ENCODE results near the gene TANC1. TPM values are rescaled to one million over a fixed set of nuclear protein-coding genes. Genes with fewer than 3 reads are reported as not detected.

TANC1 gene
- total and polyA plus RNA-seq, 7 experiments from 2014 or later, result 0.13 to 0.39 (median 0.22) TPM; not detected in 1

DNA sequence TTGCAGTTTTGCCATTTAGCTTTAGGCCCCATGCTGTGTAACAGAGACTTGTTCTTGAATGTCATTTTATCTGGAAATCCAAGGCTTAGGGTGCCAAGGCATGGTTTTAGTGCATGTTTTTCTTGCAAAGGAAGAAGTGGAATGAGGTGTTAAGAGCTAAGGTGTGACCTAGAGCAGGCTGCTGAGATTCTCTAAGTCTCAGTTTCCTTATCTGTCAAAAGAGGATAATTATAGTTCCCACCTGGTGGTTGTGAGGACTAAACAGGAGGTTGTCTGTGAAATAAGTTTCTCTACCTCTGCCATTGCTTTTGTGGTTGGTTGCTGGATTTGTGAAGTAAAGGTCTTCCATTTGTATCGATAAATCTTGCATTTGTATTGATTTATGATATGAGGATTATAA, 82.0 kb downstream of the TANC1 start:
- intact Hi-C loops (cut with micrococcal nuclease), result no loop called here
- CTCF ChIA-PET, result interaction anchor here (0.6 to 0.9 kb wide), 2 partner anchors 19 to 68 kb away, joined by 4 read pairs; no protein-coding TSS in a partner anchor
- Mint-ChIP-seq H3K36me3 (no peaks in the 10 kb centered on the region), H3K27me3 (peaks cover 0 to 5% (median 0%) of the 10 kb centered on the region in 5 donors), H3K4me1 (no peaks in the 10 kb centered on the region), H3K4me3 (no peak overlapping the region), H3K27ac (no peak overlapping the region), H3K9me3 (no peaks in the 10 kb centered on the region)
- no peak for ATAC-seq
- no peak overlapping the region for H3K27ac ChIP-seq (ENCODE audit: low read depth, low read length)
- no peak overlapping the region for H3K4me3 ChIP-seq (ENCODE audit: low read length)
- no peaks in the 10 kb centered on the region for H3K27me3 ChIP-seq (ENCODE audit: control insufficient read depth in 2 of 2, insufficient read depth in 2 of 2, low read length in 2 of 2)
- POLR2A ChIA-PET, result no interaction called here
- H3K4me1 ChIP-seq (ENCODE audit: control insufficient read depth in 2 of 2, insufficient read depth in 2 of 2, low read length in 2 of 2), result no peaks in the 10 kb centered on the region
- no peaks in the 10 kb centered on the region for H3K36me3 ChIP-seq (ENCODE audit: control insufficient read depth in 2 of 3, insufficient read depth in 3 of 3, low read length in 3 of 3)
- DNase-seq, result no peak
- H3K9me3 ChIP-seq (ENCODE audit: control insufficient read depth in 2 of 3, low read length in 3 of 3), result no peaks in the 10 kb centered on the region

- POLR2A ChIA-PET, result interaction anchor here (0.8 kb wide), 1 partner anchor 30 kb away, joined by 3 read pairs; no protein-coding TSS in a partner anchor
- CTCF ChIA-PET, result interaction anchor here (0.9 kb wide), 1 partner anchor 68 kb away, joined by 4 read pairs; no protein-coding TSS in a partner anchor
- no peaks in the 10 kb centered on the region for H3K4me1 ChIP-seq (ENCODE audit: control insufficient read depth in 2 of 2, insufficient read depth in 2 of 2, low read length in 2 of 2)
- Mint-ChIP-seq H3K4me3 (no peak overlapping the region), H3K4me1 (no peaks in the 10 kb centered on the region), H3K36me3 (no peaks in the 10 kb centered on the region), H3K27ac (no peak overlapping the region), H3K27me3 (peaks cover 0 to 5% (median 0%) of the 10 kb centered on the region in 5 donors), H3K9me3 (no peaks in the 10 kb centered on the region)
- no peak overlapping the region for H3K4me3 ChIP-seq (ENCODE audit: low read length)
- DNase-seq, result no peak
- H3K27me3 ChIP-seq (ENCODE audit: control insufficient read depth in 2 of 2, insufficient read depth in 2 of 2, low read length in 2 of 2), result no peaks in the 10 kb centered on the region
- no peaks in the 10 kb centered on the region for H3K36me3 ChIP-seq (ENCODE audit: control insufficient read depth in 2 of 3, insufficient read depth in 3 of 3, low read length in 3 of 3)
- H3K27ac ChIP-seq (ENCODE audit: low read depth, low read length), result no peak overlapping the region
- intact Hi-C loops (cut with micrococcal nuclease), result no loop called here
- no peaks in the 10 kb centered on the region for H3K9me3 ChIP-seq (ENCODE audit: control insufficient read depth in 2 of 3, low read length in 3 of 3)
- no peak for ATAC-seq
Observed at GRCh38 chr2:159051133-159051532, 82.7 kb downstream of the TANC1 start.

- ChIA-PET POLR2A (interaction anchor here (0.8 kb wide), 1 partner anchor 29 kb away, joined by 3 read pairs; no protein-coding TSS in a partner anchor), CTCF (no interaction called here)
- no peaks in the 10 kb centered on the region for H3K4me1 ChIP-seq (ENCODE audit: control insufficient read depth in 2 of 2, insufficient read depth in 2 of 2, low read length in 2 of 2)
- ATAC-seq (no peak), DNase-seq (no peak)
- Mint-ChIP-seq H3K36me3 (no peaks in the 10 kb centered on the region), H3K27me3 (peaks cover 0 to 4% (median 0%) of the 10 kb centered on the region in 5 donors), H3K27ac (no peak overlapping the region), H3K4me3 (no peak overlapping the region), H3K4me1 (no peaks in the 10 kb centered on the region), H3K9me3 (no peaks in the 10 kb centered on the region)
- H3K36me3 ChIP-seq (ENCODE audit: control insufficient read depth in 2 of 3, insufficient read depth in 3 of 3, low read length in 3 of 3), result no peaks in the 10 kb centered on the region
- intact Hi-C loops (cut with micrococcal nuclease), result no loop called here
- H3K27me3 ChIP-seq (ENCODE audit: control insufficient read depth in 2 of 2, insufficient read depth in 2 of 2, low read length in 2 of 2), result no peaks in the 10 kb centered on the region
- no peak overlapping the region for H3K4me3 ChIP-seq (ENCODE audit: low read length)
- no peak overlapping the region for H3K27ac ChIP-seq (ENCODE audit: low read depth, low read length)
- no peaks in the 10 kb centered on the region for H3K9me3 ChIP-seq (ENCODE audit: control insufficient read depth in 2 of 3, low read length in 3 of 3)
Observed at GRCh38 chr2:159051661-159052060, 83.2 kb downstream of the TANC1 start.

DNA sequence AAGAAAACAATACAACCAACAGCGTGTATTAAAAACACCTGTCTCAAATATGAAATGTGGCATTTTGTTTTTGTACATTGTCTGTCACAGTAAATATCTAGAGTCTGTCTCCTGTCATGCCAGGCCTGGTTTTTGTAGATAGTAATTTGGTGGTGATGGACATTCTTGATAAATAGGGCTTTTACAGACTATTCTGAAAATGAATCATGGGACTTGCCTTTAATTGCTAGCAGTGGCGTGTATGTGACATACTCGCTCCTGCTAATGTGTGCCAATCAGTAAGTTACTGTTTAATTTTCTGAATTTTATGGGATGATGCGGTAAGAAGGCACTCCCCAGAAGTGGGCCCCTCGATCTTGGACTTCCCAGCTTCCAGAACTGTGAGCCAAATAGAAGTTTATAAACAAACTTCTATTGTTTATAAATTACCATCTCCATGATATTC, 83.7 kb downstream of the TANC1 start:
- Histone ChIP-seq H3K4me1 (ENCODE audit: control insufficient read depth in 2 of 2, insufficient read depth in 2 of 2, low read length in 2 of 2) (no peaks in the 10 kb centered on the region), H3K36me3 (ENCODE audit: control insufficient read depth in 2 of 3, insufficient read depth in 3 of 3, low read length in 3 of 3) (no peaks in the 10 kb centered on the region), H3K4me3 (ENCODE audit: low read length) (no peak overlapping the region), H3K27me3 (ENCODE audit: control insufficient read depth in 2 of 2, insufficient read depth in 2 of 2, low read length in 2 of 2) (no peaks in the 10 kb centered on the region), H3K27ac (ENCODE audit: low read depth, low read length) (no peak overlapping the region), H3K9me3 (ENCODE audit: control insufficient read depth in 2 of 3, low read length in 3 of 3) (no peaks in the 10 kb centered on the region)
- DNase-seq (no peak), ATAC-seq (no peak)
- no peak overlapping the region for H3K4me3 Mint-ChIP-seq
- intact Hi-C loops (cut with micrococcal nuclease), result no loop called here
- POLR2A ChIA-PET, result no interaction called here
- CTCF ChIA-PET, result no interaction called here
- H3K4me1 Mint-ChIP-seq, result no peaks in the 10 kb centered on the region
- H3K9me3 Mint-ChIP-seq, result no peaks in the 10 kb centered on the region
- no peak overlapping the region for H3K27ac Mint-ChIP-seq
- peaks cover 0 to 2% (median 0%) of the 10 kb centered on the region in 5 donors for H3K27me3 Mint-ChIP-seq
- H3K36me3 Mint-ChIP-seq, result no peaks in the 10 kb centered on the region

GRCh38 chr2:159053161-159054031, 85.0 kb downstream of the TANC1 start:
- ChIA-PET POLR2A (no interaction called here), CTCF (interaction anchor here (0.8 kb wide), 1 partner anchor 228 kb away, joined by 3 read pairs; no protein-coding TSS in a partner anchor)
- H3K9me3 Mint-ChIP-seq, result no peaks in the 10 kb centered on the region
- H3K4me1 Mint-ChIP-seq, result no peaks in the 10 kb centered on the region
- ATAC-seq (no peak), DNase-seq (no peak)
- peaks cover 0 to 2% (median 0%) of the 10 kb centered on the region in 5 donors for H3K27me3 Mint-ChIP-seq
- no peaks in the 10 kb centered on the region for H3K36me3 ChIP-seq (ENCODE audit: control insufficient read depth in 2 of 3, insufficient read depth in 3 of 3, low read length in 3 of 3)
- H3K9me3 ChIP-seq (ENCODE audit: control insufficient read depth in 2 of 3, low read length in 3 of 3), result no peaks in the 10 kb centered on the region
- no peak overlapping the region for H3K27ac Mint-ChIP-seq
- no peaks in the 10 kb centered on the region for H3K4me1 ChIP-seq (ENCODE audit: control insufficient read depth in 2 of 2, insufficient read depth in 2 of 2, low read length in 2 of 2)
- intact Hi-C loops (cut with micrococcal nuclease), result no loop called here
- H3K4me3 Mint-ChIP-seq, result no peak overlapping the region
- H3K36me3 Mint-ChIP-seq, result no peaks in the 10 kb centered on the region
- no peaks in the 10 kb centered on the region for H3K27me3 ChIP-seq (ENCODE audit: control insufficient read depth in 2 of 2, insufficient read depth in 2 of 2, low read length in 2 of 2)
- no peak overlapping the region for H3K27ac ChIP-seq (ENCODE audit: low read depth, low read length)
- no peak overlapping the region for H3K4me3 ChIP-seq (ENCODE audit: low read length)

- H3K27me3 Mint-ChIP-seq, result peaks cover 0 to 2% (median 0%) of the 10 kb centered on the region in 5 donors
- no peak overlapping the region for H3K4me3 ChIP-seq (ENCODE audit: low read length)
- no peaks in the 10 kb centered on the region for H3K4me1 ChIP-seq (ENCODE audit: control insufficient read depth in 2 of 2, insufficient read depth in 2 of 2, low read length in 2 of 2)
- no peak overlapping the region for H3K4me3 Mint-ChIP-seq
- intact Hi-C loops (cut with micrococcal nuclease), result no loop called here
- H3K27ac ChIP-seq (ENCODE audit: low read depth, low read length), result no peak overlapping the region
- H3K4me1 Mint-ChIP-seq, result no peaks in the 10 kb centered on the region
- no peak for ATAC-seq
- no peaks in the 10 kb centered on the region for H3K9me3 Mint-ChIP-seq
- no peaks in the 10 kb centered on the region for H3K9me3 ChIP-seq (ENCODE audit: control insufficient read depth in 2 of 3, low read length in 3 of 3)
- ChIA-PET POLR2A (no interaction called here), CTCF (interaction anchor here (0.8 kb wide), 1 partner anchor 227 kb away, joined by 3 read pairs; no protein-coding TSS in a partner anchor)
- no peak overlapping the region for H3K27ac Mint-ChIP-seq
- H3K27me3 ChIP-seq (ENCODE audit: control insufficient read depth in 2 of 2, insufficient read depth in 2 of 2, low read length in 2 of 2), result no peaks in the 10 kb centered on the region
- no peaks in the 10 kb centered on the region for H3K36me3 Mint-ChIP-seq
- no peaks in the 10 kb centered on the region for H3K36me3 ChIP-seq (ENCODE audit: control insufficient read depth in 2 of 3, insufficient read depth in 3 of 3, low read length in 3 of 3)
- no peak for DNase-seq
Observed at GRCh38 chr2:159054032-159054334, 85.5 kb downstream of the TANC1 start.

DNA sequence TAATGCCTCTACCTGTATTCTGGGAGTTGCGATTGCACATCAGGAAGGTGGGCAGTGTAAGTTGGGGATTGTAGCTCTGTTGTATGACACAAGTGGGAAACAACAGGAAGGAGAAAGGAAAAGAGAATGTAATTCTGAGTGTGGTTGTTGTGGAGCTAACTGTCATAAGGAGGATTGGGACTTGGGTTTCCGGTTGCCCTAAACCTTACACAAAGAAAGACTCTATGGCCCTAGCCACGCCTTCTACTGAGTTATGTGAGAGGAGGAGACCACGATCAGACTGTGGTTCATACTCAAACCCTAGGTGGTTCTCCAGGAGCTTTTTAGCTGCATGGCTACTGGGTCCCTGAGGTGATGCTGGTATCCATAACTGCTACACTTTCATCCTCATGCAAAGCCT, 86.5 kb downstream of the TANC1 start:
- H3K9me3 Mint-ChIP-seq, result no peaks in the 10 kb centered on the region
- ChIA-PET POLR2A (no interaction called here), CTCF (no interaction called here)
- H3K36me3 Mint-ChIP-seq, result no peaks in the 10 kb centered on the region
- H3K4me3 Mint-ChIP-seq, result no peak overlapping the region
- Histone ChIP-seq H3K9me3 (ENCODE audit: control insufficient read depth in 2 of 3, low read length in 3 of 3) (no peaks in the 10 kb centered on the region), H3K4me3 (ENCODE audit: low read length) (no peak overlapping the region), H3K36me3 (ENCODE audit: control insufficient read depth in 2 of 3, insufficient read depth in 3 of 3, low read length in 3 of 3) (no peaks in the 10 kb centered on the region), H3K4me1 (ENCODE audit: control insufficient read depth in 2 of 2, insufficient read depth in 2 of 2, low read length in 2 of 2) (no peaks in the 10 kb centered on the region), H3K27ac (ENCODE audit: low read depth, low read length) (no peak overlapping the region), H3K27me3 (ENCODE audit: control insufficient read depth in 2 of 2, insufficient read depth in 2 of 2, low read length in 2 of 2) (no peaks in the 10 kb centered on the region)
- H3K4me1 Mint-ChIP-seq, result no peaks in the 10 kb centered on the region
- DNase-seq, result no peak
- intact Hi-C loops (cut with micrococcal nuclease), result no loop called here
- no peak overlapping the region for H3K27ac Mint-ChIP-seq
- peaks cover 0 to 2% (median 0%) of the 10 kb centered on the region in 5 donors for H3K27me3 Mint-ChIP-seq
- ATAC-seq, result no peak

All from naive thymus-derived CD4-positive, alpha-beta T cell (primary cell).